NCI-H2081 (cell line): ENCODE results near the gene GUCY1A1.

Source experiments
- DNase-seq, 2 experiments: peaks; one replicate each; lab custom pipeline; 2025; lab: John Stamatoyannopoulos, UW

The GUCY1A1 gene

GRCh38 chr4:155741546-155741945, 74.9 kb downstream of the GUCY1A1 start:
- DNase-seq = no peak

GRCh38 chr4:155742310-155743015, 75.8 kb downstream of the GUCY1A1 start:
- DNase-seq = no peak

GRCh38 chr4:155745984-155746383, 79.3 kb downstream of the GUCY1A1 start:
- DNase-seq = no peak

- DNase-seq = no peak
These were observed 81.4 kb downstream of the GUCY1A1 start for GRCh38 chr4:155748039-155748438.

GRCh38 chr4:155749041-155749440, 82.4 kb downstream of the GUCY1A1 start:
- no peak for DNase-seq

GRCh38 chr4:155751569-155751968, 84.9 kb downstream of the GUCY1A1 start:
- no peak for DNase-seq

- DNase-seq = no peak
These were observed 91.2 kb downstream of the GUCY1A1 start for GRCh38 chr4:155757745-155758265.

GRCh38 chr4:155758481-155759371, 92.1 kb downstream of the GUCY1A1 start, which contains the start of gene GUCY1B1:
GUCY1B1 (plus strand) TSS chr4:155759021; CDS start chr4:155759141, 120 bp downstream.
- peak; percentile 68 to 72 for DNase-seq

GRCh38 chr4:155759372-155760252, 93.0 kb downstream of the GUCY1A1 start:
- peak; percentile 7 to 13 for DNase-seq

- no peak for DNase-seq
These were observed 94.4 kb downstream of the GUCY1A1 start for GRCh38 chr4:155761047-155761446.

GRCh38 chr4:155761916-155762315, 95.3 kb downstream of the GUCY1A1 start:
- no peak for DNase-seq

GRCh38 chr4:155762334-155762733, 95.7 kb downstream of the GUCY1A1 start:
- no peak for DNase-seq

GRCh38 chr4:155763551-155763950, 96.9 kb downstream of the GUCY1A1 start:
- DNase-seq = no peak

GRCh38 chr4:155765149-155765548, 98.5 kb downstream of the GUCY1A1 start:
- no peak for DNase-seq

- DNase-seq = no peak
These were observed 100.0 kb downstream of the GUCY1A1 start for GRCh38 chr4:155766622-155767021.

GRCh38 chr4:155768370-155768769, 101.7 kb downstream of the GUCY1A1 start:
- no peak for DNase-seq

GRCh38 chr4:155769090-155769489, 102.4 kb downstream of the GUCY1A1 start:
- DNase-seq = no peak

- DNase-seq = no peak
These were observed 106.0 kb downstream of the GUCY1A1 start for GRCh38 chr4:155772459-155773195.

- no peak for DNase-seq
These were observed 106.7 kb downstream of the GUCY1A1 start for GRCh38 chr4:155773196-155773800.

GRCh38 chr4:155774033-155774432, 107.4 kb downstream of the GUCY1A1 start:
- DNase-seq = no peak
